Measurements from ENCODE around the gene CPVL.

Gene CPVL

DNA sequence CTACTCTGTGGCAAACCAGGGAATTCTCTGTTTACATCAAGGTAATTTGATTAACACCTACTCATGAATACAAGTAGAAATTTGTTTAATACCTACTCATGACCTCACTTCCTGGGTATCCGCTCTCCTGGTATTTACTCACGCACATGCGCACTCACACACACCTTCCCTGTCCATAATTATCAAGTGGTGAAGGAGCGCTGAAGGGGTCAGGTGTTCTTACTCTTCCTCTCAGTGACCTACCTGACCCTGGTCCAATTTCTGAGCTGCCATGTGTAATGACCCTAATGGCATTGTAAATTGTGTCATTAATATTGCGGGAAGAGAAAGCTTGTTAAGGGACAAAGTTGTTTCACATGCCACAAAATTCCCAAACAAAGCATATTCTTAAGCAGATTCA lies 146.9 kb downstream of the CPVL start:
- no peak for DNase-seq

GRCh38 chr7:28998105-28998504 lies 148.2 kb downstream of the CPVL start:
- DNase-seq = no peak

- DNase-seq = no peak
Measured at GRCh38 chr7:28996836-28997235, 149.5 kb downstream of the CPVL start.

DNA sequence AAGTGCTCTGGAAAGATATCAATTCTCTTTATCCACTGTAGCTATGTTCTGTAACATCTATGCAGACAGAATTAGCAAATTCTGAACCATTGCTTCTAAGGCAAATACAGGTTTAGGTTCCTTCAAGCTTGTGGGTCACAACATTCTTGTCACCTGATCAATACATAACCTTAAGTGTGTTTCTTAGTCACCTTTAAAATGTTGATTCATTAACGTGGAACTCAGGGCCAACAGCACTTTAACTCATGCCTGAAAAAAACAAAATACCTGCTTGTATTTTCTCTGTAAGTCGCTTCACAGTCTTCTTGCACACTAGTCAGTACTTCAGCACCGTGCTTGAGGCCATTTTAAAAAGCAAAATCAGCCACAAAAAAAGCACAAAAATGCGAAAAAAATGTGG lies 153.0 kb downstream of the CPVL start:
- no peak for DNase-seq

DNA sequence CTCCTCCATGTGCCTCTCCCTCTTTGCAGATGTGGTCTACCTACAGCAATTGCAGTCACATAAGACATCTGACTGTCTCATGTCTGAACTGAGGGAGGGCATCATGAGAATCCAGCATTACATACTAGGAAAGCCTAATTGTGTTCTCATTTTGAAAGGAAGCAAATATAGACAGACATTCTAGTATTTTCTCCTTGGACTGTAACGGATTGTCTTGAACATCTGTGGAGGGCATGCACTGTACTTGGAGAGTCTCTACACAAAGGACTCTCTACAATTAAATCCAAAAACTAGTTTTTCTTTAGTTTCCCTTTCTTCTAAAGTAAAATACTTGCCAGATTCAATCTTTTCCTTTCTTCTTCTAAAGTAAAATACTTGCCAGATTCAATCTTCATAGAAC lies 153.5 kb downstream of the CPVL start:
- DNase-seq = no peak

DNA sequence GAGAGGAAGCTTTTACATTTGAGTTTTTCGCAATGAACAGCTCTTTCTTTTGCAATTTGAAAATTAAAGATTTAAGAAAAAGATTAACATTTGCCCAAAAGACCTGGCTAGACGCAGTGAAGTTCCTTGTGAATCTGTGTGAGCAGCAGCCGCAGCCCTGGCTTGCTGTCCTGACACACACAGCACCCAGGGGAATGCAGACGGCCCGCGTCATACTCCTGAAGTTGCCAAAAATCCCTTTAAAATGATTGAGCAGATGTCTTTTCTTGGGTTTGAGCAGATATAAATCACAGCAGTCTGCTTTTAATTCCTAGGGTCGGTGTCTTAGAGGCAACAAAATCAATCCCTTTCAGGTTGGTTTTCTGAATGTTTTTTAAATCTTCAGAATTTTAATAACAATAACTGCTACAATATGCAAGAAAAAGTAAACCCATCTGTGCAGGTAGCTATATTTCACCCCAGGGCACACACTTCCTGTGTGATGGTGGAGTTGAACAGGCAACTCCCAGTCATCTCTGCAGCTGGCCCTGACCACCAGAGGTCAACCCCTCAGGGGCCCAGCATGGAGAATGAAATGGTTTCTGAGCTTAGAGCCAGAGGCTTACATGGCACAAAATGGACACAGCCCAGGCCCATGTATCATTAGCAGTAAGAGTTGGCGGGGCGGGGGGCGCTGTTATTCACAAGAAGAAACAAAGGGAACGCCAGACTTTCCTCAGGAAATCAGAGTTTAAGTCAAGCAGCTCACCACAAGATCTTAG lies 156.0 kb downstream of the CPVL start:
- peak; percentile 58 for DNase-seq

DNA sequence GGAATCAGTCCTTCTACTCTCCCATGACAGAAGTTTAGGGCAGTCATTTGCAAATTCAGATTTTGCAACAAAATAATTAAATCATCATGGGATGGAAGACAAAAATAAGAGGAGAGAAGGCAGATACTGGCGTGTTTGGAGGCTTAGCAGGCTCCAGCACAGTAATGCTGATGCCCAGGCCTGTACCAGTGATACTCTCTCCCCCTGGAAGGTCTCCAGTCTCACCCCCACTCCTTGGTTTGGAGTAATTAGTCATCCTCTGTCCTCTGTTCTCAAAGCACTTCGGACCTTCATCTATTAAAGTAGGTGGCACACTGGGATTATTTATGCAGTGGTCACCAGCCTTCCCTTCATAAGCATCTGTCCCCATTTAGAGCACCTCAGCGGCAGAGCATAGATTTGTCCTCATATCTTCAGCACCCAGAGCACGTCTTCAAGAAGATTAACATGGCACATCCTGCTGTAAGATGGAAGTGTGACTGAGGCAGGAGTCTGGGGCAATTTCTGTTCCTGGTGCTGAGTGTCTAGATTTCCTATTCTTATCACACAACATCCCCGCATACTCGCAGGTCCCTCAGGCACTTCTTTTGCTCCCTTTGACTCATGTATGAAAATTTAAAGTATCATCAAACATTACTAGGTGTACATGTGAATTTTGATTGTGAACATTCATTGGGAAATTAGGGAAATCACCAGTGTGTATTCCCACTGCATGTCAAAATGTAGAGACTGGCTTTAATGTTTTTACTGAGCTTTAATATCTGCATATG lies 156.9 kb downstream of the CPVL start:
- DNase-seq = no peak

DNA sequence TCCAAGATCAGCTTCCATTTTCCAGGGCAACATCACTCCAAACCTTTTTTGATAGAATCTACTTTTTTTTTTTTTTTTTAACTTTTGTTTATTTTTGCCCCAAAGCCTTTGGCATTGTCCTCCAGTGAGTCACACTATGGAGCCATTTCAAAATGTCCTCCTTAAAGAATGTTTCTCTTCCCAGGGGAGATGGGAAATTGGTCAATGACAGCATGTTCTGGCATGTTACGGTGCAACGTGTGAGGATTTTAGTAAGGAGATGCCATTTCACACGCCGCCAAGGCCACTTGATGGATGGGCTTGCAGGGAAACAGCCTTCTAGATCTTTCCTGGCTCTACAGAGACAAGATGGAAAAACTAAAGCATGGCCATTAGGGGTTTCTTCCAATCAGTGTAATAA lies 157.5 kb downstream of the CPVL start:
- no peak for DNase-seq

- no peak for DNase-seq
Measured at GRCh38 chr7:28988091-28988490, 158.2 kb downstream of the CPVL start.

DNA sequence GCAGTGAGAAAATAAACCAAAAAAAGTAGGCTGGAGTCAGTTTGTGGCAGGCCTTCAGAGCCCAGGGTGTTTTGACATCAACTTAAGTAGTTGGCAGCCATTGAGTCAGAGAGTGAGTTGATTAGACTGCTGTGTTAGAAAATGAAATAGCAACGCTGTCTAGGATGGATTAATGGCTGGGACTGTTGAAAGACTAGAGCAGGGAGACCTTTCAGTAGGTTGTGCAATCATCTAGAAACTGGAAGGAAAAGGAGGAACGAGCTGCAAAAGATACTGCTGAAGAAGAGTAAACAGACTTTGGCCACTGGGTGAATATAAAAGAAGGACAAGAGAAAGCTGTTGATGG lies 159.6 kb downstream of the CPVL start:
- DNase-seq = no peak

DNA sequence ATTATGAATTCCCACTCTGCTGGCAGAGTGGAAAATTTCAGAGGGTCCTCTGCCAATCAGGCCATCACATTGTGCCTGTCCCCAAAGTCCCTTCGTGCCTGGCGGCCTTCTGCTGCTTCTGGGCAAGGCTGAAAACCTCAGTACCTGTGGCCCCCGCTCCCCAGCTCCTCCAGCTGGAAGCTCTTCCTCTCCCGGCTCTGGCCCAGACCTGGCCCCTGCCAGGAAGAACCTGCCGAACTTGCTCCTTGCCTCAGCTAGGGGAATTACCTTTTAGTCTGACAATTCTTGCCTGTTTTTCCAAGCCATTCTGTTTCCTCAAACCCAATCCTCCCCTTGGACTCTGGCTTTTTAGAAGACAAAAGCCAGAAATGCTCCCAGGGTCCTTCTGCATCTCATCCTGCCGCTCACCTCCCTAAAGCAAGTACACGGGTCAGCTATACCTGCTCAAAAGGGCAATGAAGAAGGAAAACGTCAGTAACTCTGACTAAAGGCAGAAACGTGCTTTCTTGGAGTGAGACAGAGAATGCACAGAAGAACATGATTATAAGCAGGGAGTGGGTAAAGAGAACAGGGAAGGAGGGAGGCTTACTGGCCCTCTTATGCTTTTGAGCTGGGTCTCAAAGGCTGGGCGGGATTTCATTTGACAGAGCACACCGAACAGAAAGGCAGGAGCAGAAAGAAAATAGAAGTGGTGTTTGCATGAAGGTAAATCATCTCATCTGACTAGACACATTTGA lies 160.1 kb downstream of the CPVL start:
- DNase-seq = no peak

- DNase-seq = peak; percentile 60
Measured at GRCh38 chr7:28984631-28985030, 161.7 kb downstream of the CPVL start.

DNA sequence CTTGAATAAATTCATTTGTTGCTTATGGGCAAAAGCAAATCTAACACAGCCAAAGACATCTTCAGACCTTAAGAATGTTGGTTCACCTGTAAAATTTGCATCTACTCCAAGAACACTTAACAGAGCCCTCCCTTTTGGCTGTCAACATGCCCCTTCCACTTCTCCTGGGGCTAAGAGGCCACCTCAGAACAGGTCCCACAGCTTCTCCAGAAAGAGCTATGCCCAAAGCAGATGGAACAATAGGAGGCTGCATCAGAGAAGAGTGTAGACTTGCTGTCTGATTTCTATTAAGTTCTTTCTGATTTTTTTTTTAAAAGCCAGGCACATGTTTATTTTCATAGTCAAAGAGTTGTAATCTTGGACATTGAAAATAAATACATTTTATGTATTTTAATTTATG lies 162.1 kb downstream of the CPVL start:
- DNase-seq = no peak

DNA sequence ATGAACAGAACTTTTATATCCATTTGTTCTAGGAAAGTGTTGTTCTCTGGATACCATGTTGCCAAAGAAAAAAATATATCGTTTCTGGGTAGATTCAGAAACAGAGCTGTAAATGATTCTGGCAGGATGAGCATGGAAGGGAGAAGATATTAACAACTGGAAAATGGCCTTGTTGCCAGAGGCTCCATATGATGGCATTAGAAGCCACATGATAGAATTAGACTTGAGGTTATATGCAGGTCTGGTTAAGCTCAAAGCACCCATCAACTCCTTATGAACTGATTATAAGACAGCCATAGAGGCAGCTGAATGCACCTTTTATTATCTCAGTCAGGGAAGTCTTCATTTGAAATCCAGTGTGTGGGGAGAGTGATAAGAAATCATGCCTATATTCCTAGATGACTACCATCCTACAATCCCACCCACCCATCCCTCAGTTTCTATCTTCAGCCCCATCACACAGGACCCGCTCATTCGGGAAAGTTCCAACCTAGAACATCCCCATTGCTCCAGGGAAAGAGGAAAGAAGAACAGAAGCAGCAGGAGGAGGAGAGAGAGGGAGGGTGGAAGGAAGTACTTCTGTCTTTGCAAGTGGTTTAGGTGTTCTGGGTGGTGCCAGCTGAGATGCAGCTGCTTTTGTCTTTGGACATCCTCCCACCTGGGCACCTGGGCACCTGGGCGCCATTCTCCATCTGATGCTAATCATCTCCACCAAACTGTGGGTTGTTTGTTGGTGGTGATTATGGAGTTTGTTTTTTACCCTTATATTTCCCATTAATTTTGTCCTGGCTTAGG lies 162.7 kb downstream of the CPVL start:
- DNase-seq = no peak

DNA sequence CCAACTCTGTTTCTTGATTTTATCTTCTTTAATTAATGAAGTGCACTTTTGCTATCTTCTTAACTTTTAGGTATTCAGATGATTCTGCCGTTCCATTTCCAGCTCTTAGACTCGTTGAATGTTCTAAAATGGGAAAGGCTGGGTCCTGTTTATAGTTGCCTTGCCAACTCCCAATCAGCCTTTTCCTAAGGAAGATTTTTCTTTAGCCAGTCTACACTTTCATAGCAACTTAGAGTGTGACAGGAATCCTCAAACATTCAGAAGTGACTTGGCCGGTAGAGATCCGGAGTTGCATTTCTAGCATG lies 165.2 kb downstream of the CPVL start:
- no peak for DNase-seq

DNA sequence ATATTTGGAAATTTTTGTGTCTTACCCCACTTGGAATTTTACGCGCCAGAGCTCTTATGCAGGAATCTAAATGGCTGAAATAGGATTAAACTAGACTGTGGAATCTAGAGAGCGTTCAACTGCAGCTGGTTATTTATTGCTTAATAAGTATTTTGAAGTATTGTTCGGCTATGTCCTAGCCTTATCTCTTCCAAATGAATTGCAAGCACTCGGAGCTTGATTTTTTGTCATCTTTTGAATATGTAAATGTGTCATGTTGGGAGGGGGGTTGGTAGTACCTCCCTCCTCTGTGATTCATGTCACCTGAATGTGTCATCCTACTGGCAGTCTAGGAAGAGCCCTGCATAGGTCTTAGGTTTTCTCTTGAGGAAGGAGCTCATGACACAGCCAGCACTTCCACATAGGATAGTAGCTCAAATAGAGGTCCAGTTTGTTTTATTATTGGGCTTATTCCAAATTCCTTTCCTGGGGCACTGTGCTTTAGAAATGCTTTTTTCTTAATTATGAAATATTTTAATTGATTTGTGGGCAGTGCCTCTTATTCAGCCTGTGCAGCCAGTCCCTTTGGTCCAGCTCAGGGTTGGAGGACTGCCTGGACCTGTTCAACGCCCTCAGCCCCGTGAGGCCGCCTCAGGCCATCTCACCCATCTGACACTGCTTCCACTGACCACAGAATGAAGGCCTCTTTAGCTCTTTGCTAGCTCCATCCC lies 165.7 kb downstream of the CPVL start:
- DNase-seq = no peak

- DNase-seq = no peak
Measured at GRCh38 chr7:28979776-28980175, 166.6 kb downstream of the CPVL start.

DNA sequence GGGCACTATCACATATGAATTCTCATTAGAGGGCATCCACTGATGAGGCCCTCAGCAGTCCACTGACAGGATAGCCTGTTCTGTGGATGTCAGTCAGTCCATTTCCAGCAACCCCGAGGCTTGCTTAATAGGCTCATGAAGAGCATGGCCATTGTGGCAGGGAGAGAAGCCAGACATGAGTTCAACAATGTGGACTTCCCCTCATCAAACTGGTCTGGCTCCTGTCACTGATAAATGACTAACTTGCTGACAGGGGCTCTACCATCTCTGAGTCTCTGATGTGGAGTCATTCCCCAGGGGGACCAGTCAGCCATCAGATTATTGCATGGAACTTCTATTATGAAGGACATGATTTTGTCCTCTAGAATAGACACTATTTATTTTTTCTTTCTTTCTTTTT lies 168.5 kb downstream of the CPVL start:
- DNase-seq = no peak

DNA sequence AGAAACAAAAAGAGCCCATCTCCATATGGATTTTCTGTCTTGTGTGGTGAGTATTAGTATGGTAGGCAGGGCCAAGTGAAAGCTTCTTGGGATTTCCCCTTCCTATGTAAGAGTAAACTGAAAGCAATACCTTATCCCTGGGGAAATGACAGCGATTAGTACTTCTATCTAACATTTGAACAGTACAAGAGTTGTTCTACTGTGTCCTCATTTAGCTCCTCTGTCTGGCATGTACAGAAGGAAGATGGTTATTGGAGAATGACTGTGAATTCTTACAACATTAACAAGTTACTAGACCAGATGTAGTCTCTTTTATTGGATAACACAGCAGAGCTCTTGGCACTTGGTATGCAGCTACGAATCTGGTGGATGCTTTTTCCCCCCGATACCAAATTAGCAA lies 170.3 kb downstream of the CPVL start:
- no peak for DNase-seq

- DNase-seq = no peak
Measured at GRCh38 chr7:28973591-28973990, 172.7 kb downstream of the CPVL start.

DNA sequence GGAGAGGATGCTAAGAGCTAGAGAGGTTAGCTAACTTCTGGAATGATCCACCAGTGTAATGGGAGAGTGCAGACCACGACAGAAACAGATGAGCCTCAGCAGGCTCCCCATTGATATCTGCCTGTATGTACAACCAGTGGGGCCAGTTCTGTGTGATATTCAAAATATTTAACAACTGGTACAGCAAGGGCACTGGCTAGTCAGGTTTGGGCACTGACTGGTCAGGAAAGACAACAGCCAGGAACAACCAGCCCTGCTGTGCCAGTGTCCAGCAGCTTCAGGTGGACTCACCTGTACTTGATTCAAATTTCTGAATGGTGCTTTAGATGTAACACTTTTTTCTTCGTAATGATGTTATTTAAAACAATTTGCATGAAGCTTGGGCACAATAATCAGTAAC lies 182.3 kb downstream of the CPVL start:
- DNase-seq = no peak

DNA sequence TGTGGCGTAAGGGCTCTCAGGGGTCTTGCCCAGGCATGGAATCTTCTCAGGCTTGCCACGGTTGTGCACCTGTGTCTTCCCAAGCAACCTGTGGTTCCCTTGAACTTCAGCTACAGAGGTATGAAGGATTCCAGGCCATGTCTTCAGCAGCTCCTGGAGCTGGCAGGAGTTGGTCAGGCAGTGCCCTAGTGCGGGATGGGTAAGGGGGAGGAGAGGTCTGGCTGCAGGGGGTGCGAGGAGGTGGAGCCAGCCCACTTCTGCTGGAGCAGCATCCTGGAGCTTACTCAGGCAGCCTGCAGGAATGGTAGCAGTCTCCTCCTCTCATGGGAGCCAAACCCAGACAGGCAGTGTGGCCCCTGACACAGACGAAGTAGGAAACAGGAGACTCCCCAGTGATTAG lies 184.4 kb downstream of the CPVL start:
- DNase-seq = no peak
